GM12801 (cell line): ENCODE data around the gene TRAF7.

Experiments
- TF ChIP-seq, protein P1 (sequence below): IDR thresholded peaks from one replicate; pipeline ENCODE4 v1.5.1; 2011; ENCODE audit warnings: control low read depth; ENCODE audit not compliant: insufficient read length; ENCODE audit errors: extremely low read depth

Gene TRAF7

DNA sequence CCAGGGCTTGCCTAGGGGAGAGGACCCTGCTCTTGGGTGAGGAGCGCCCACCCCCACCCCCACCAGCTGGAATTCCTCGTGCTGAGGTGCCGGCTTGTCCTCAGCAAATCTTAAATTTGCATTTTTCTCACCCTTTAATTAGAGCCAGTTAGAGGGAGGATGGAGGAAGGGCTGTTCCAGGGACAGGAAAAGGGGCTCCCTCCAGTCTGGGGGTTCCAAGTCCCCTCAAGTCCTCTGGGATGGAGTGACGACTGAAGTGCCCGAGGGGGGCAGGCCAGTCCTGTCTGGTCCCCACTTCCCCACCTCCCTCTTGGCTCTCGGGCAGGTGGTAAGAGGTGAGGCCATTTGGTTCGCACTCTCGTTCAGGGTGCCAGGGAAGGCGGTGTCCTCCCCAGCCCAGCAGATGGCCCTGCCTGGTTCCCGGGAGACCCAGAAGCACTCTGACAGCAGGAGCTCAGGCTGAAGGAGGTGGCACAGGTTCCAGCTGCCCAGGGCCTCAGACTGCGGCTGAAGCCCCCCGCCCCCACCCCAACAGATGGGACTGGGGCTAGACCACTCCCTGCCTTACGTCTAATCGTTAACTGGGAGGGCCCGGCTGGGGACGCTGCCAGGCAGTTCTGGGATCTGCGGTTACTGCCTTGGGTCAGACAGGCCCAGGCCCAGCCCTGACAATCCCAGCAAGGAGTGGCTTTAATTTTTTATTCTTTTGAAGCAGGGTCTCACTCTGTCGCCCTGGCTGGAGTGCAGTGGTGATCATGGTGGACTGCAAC lies 5.0 kb upstream of the TRAF7 start:
- TF ChIP-seq, protein P1, sequence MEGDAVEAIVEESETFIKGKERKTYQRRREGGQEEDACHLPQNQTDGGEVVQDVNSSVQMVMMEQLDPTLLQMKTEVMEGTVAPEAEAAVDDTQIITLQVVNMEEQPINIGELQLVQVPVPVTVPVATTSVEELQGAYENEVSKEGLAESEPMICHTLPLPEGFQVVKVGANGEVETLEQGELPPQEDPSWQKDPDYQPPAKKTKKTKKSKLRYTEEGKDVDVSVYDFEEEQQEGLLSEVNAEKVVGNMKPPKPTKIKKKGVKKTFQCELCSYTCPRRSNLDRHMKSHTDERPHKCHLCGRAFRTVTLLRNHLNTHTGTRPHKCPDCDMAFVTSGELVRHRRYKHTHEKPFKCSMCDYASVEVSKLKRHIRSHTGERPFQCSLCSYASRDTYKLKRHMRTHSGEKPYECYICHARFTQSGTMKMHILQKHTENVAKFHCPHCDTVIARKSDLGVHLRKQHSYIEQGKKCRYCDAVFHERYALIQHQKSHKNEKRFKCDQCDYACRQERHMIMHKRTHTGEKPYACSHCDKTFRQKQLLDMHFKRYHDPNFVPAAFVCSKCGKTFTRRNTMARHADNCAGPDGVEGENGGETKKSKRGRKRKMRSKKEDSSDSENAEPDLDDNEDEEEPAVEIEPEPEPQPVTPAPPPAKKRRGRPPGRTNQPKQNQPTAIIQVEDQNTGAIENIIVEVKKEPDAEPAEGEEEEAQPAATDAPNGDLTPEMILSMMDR, result no peak

DNA sequence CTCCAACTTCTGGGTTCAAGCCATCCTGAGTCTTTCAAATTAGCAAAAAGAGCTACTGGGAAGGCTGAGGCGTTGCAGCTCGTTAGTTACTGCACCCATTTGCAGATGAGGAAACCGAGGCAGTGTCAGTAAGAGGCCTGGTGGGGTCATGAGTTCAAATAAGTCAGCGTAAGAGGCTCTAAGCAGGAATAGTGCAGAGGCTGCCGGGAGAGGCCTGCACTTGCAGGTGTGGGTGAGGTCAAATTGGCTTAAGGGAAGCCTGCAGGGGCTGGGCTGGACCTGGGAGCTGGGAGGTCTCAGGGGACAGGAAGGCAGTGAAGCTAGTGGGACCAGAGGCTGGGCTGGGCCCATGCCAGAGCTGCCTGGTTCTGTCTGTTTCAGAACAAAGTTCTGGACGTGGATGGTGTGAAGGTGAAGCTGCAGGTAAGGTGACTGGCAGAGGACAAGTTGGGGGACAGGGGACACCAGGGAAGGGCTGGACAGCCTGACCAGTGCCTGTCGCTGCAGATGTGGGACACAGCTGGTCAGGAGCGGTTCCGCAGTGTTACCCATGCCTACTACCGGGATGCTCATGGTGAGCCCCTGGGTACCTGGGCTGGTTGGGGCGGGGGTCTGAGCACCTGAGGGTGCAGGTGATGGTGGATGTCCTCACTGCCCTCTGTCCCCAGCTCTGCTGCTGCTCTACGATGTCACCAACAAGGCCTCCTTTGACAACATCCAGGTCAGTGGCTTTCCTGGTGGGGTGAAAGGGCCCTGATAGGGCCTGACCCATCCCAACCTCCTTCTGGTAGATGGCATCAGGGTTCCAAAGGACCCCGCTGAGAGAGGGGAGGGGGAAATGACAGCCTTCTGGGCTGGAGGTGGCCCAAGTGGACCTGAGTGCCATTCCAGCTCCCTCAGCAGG lies 4.1 kb upstream of the TRAF7 start:
- TF ChIP-seq, protein P1, result no peak

DNA sequence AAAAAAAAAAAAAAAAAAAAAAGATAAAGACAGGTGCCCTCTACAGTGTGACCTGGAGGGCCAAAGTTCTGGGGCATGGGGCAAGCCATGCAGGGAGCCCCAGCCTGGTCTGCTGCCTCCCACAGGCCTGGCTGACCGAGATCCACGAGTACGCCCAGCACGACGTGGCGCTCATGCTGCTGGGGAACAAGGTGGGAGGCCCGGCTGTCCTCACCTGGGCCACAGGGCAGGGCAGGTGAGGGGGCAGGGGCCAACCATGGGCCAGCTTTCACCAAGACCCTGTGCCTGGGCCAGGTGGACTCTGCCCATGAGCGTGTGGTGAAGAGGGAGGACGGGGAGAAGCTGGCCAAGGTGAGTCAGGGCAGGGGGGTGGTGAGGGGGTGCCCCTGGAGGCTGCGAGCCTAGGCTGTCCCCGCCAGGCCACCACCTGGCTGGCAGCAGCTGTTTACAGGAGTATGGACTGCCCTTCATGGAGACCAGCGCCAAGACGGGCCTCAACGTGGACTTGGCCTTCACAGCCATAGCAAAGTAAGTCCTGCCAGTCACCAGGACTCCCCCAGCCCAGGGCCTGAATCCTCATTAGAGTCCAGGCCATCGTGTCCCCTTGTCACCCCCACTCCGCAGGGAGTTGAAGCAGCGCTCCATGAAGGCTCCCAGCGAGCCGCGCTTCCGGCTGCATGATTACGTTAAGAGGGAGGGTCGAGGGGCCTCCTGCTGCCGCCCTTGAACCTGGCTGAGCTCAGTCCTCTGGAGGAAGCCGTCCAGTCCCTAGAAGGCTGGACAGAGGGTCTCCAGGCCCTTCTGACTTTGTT lies 2.7 kb upstream of the TRAF7 start:
- TF ChIP-seq, protein P1, result no peak

DNA sequence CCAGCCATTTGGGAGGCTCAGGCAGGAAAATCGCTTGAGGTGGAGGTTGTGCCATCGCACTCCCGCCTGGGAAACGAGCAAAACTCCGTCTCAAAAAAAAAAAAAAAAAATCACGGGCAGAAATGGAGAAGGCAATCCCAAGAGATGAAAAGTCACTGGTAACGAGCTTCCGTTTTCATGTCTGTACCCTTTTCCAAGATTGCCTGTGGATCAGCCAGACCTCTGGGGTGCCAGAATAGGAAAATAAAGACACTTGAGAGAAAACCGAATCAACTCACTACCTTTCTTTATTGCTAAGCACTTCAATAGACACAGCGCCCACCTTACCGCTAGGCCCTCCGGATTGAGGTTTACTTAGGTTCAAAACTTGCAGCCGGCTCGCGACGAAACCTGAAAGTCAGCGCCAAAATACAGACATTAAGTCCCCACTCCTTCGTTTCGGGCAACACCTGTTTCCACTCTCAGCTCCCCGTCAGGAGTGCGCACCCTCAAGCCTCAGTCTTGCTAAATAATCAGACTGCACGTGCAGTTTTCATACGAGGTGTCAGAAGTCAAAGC lies 970 bp upstream of the TRAF7 start:
- TF ChIP-seq, protein P1, result no peak

DNA sequence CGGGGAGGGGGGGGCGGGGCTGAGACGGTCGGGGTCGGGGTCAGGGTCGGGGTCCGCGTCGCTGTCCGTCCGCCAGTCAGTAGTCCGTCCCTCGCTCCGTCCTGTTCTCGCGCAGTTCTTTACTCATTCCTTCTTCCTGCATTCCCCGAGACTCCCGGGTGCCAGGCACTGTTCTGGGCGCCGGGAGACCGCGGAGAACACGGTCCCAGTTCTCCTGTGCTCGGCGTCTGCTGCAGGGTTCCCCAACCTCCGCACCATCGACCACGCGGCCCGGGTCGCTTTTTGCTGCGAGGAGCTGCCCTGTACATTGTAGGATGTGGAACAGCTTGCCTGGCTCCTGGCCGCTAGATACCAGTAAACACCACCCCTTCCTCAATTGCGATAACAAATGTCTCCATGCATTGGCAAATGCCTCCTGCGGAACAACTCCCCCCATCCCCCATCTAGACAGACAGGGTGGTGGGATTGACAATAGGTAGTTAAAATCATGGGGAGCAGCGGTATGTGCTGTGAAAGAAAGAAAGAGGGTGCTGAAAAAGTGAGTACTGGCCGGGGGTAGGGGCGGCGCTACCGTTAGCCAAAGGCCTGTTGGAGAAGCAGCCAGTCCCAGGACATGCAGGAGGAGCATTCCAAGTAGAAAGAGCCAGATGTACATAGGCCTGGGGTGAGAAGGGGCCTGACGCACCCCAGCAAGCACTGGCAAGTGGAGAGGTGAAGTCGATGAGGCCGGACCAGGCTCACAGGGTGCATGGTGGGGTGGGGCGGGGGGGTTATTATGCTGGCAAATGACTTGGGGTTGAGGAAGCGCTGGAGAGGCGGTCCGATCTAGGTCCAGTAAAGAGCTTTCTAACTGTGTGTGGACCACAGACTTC lies 631 bp downstream of the TRAF7 start:
- TF ChIP-seq, protein P1, result no peak

DNA sequence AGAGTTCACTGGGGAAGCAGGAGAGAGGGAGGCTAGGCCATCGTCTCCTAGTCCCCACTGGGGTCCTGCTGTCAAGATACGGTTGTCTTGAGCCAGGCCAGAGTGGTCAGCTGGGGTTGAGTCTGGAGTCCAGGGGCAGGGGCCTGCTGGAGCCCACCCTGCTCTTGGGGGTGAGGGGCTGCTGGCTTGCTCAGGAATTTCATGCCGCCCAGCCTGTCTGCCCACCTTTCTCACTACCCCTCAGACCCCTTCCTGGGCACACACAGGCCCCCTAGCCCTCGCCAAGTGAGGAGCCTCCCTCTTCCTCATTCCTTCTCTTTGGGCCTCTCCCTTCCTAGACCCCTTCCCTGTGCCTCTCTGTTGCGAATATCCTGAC lies 1.3 kb downstream of the TRAF7 start:
- TF ChIP-seq, protein P1, result no peak
